Left cardiac atrium (tissue), 4 donors: ENCODE data around the gene ZPBP. TPM values are rescaled to one million over a fixed set of nuclear protein-coding genes. Genes with fewer than 3 reads are reported as not detected.
"Not testable (repeated sequence)": the region's sequence is repeated elsewhere in the genome, so short reads cannot be mapped to it uniquely, and the experiment has no call there.

Source experiments
- ATAC-seq, 2 donors: fragments of 200-7000 bp; cut with Tn5 transposase; one replicate each; pipeline ENCODE4 v1.9.1; 2020; ENCODE audit warnings: mild to moderate bottlenecking in 2 of 2, moderate library complexity in 2 of 2
- DNase-seq: peaks from one replicate; pipeline ENCODE4 v3.0.0-alpha.2; 2020
- intact Hi-C, 2 donors: fragments of 100-400 bp; cut with DNase I; formaldehyde crosslinking; loops; one replicate each; pipeline versions ENCODE4 v1.14.1 to v1.15.1; 2022 to 2023
- total RNA-seq, 2 donors: library from RNA; stranded (reverse); fragmentation: NEBNext Ultra II Directional; extraction: Animal tissue kit (Norgen Biotek cat#: 25700); gene quantifications; one replicate each; pipeline ENCODE4 v1.2.1, GENCODE V29; 2021
- donor health status: DM: no; HTN: yes; CAD: no.
- donor health status: DM: no; HTN: yes; CAD: no; lungs with severe emphysema.
- donor health status: DM: yes; HTN: yes; CAD: no.
- donor health status: Dilated cardiomyopathy.

ZPBP gene
- total RNA-seq, 2 donors from 2014 or later, result not detected

- intact Hi-C loops, result no loop called here
- no peak for DNase-seq
- no peak for ATAC-seq
Measured at GRCh38 chr7:50062951-50063350, 30.1 kb downstream of the ZPBP start.

GRCh38 chr7:50056131-50056530 lies 36.9 kb downstream of the ZPBP start:
- DNase-seq (no peak), ATAC-seq (no peak)
- intact Hi-C loops, result no loop called here

GRCh38 chr7:50047716-50048115 lies 45.3 kb downstream of the ZPBP start:
- intact Hi-C loops, result no loop called here
- ATAC-seq (no peak), DNase-seq (no peak)

- DNase-seq, ATAC-seq, intact Hi-C loops: not testable (repeated sequence)
Measured at GRCh38 chr7:50041165-50041564, 51.9 kb downstream of the ZPBP start.

- ATAC-seq, result no peak
- no peak for DNase-seq
- intact Hi-C loops, result no loop called here
Measured at GRCh38 chr7:50037086-50037485, 56.0 kb downstream of the ZPBP start.

GRCh38 chr7:50022991-50023390 lies 70.1 kb downstream of the ZPBP start:
- intact Hi-C loops, result no loop called here
- DNase-seq, result no peak
- ATAC-seq, result no peak

GRCh38 chr7:50022451-50022850 lies 70.6 kb downstream of the ZPBP start:
- ATAC-seq (no peak), DNase-seq (no peak)
- intact Hi-C loops, result no loop called here

GRCh38 chr7:49995681-49996080 lies 97.4 kb downstream of the ZPBP start:
- DNase-seq, result no peak

GRCh38 chr7:49986191-49986590 lies 106.9 kb downstream of the ZPBP start:
- ATAC-seq, result no peak
- intact Hi-C loops, result no loop called here
- no peak for DNase-seq

More at GRCh38 chr7:49995681-49996080, 97.4 kb downstream of the ZPBP start:
- intact Hi-C loops, result no loop called here
- no peak for ATAC-seq

- no peak for DNase-seq
- no peak for ATAC-seq
- intact Hi-C loops, result no loop called here
Measured at GRCh38 chr7:49980465-49980864, 112.6 kb downstream of the ZPBP start.

GRCh38 chr7:49976238-49976637 lies 116.8 kb downstream of the ZPBP start:
- no peak for DNase-seq
- no peak for ATAC-seq
- intact Hi-C loops, result no loop called here

GRCh38 chr7:49974035-49974434 lies 119.0 kb downstream of the ZPBP start:
- DNase-seq (no peak), ATAC-seq (no peak)
- intact Hi-C loops, result no loop called here

GRCh38 chr7:49937608-49938007 lies 155.4 kb downstream of the ZPBP start:
- no peak for DNase-seq
- no peak for ATAC-seq
- intact Hi-C loops, result no loop called here

- ATAC-seq (no peak), DNase-seq (no peak)
- intact Hi-C loops, result no loop called here
Measured at GRCh38 chr7:49931627-49932026, 161.4 kb downstream of the ZPBP start.

- intact Hi-C loops, result no loop called here
- ATAC-seq (no peak), DNase-seq (no peak)
Measured at GRCh38 chr7:49928787-49929186, 164.3 kb downstream of the ZPBP start.

GRCh38 chr7:49927631-49928030 lies 165.4 kb downstream of the ZPBP start:
- ATAC-seq (no peak), DNase-seq (no peak)
- intact Hi-C loops, result no loop called here

GRCh38 chr7:49926720-49927119 lies 166.3 kb downstream of the ZPBP start:
- intact Hi-C loops, result no loop called here
- no peak for DNase-seq
- ATAC-seq, result no peak

- DNase-seq (no peak), ATAC-seq (no peak)
- intact Hi-C loops, result no loop called here
Measured at GRCh38 chr7:49911909-49912308, 181.1 kb downstream of the ZPBP start.

- intact Hi-C loops, result no loop called here
- DNase-seq (peak; percentile 29), ATAC-seq (peak; percentile 76 to 97)
Measured at GRCh38 chr7:49894543-49894942, 198.5 kb downstream of the ZPBP start.

- DNase-seq (no peak), ATAC-seq (no peak)
- intact Hi-C loops, result no loop called here
Measured at GRCh38 chr7:49893131-49893530, 199.9 kb downstream of the ZPBP start.

- ATAC-seq (no peak), DNase-seq (no peak)
- intact Hi-C loops, result no loop called here
Measured at GRCh38 chr7:49892481-49892880, 200.6 kb downstream of the ZPBP start.
